ENCODE measurements around the gene NKX2-2. TPM values are rescaled to one million over a fixed set of nuclear protein-coding genes. Genes with fewer than 3 reads are reported as not detected.

Gene NKX2-2
- total RNA-seq, 1 experiment from 2014 or later = not detected

DNA sequence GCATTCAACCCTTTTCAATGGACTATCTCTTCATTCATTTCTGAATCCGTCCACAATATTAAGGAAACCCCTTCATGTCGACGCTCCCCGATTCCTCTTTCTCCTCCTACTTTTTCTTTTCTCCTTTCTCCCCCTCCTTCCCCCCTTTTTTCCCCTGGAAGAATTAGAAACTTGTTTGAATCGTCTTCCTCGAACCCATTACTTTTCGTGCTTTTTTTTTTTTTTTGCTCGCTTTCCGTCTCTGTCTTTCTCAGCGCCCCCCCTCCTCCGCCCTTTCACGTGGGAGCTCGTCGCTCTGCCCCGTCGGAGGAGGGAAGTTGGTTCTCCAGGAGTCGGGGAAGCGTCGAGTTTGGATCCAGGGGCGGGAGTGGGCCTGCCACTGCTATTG lies 2.3 kb upstream of the NKX2-2 start:
- TF ChIP-seq, protein P1, sequence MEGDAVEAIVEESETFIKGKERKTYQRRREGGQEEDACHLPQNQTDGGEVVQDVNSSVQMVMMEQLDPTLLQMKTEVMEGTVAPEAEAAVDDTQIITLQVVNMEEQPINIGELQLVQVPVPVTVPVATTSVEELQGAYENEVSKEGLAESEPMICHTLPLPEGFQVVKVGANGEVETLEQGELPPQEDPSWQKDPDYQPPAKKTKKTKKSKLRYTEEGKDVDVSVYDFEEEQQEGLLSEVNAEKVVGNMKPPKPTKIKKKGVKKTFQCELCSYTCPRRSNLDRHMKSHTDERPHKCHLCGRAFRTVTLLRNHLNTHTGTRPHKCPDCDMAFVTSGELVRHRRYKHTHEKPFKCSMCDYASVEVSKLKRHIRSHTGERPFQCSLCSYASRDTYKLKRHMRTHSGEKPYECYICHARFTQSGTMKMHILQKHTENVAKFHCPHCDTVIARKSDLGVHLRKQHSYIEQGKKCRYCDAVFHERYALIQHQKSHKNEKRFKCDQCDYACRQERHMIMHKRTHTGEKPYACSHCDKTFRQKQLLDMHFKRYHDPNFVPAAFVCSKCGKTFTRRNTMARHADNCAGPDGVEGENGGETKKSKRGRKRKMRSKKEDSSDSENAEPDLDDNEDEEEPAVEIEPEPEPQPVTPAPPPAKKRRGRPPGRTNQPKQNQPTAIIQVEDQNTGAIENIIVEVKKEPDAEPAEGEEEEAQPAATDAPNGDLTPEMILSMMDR (IDR thresholded peaks at IDR 0.05; ENCODE audit: insufficient read depth in 1 of 2, low read depth in 1 of 2, low read length in 1 of 2, severe bottlenecking in 1 of 2, unreplicated experiment in 1 of 2) = no peak
- POLR2A ChIA-PET = no interaction called here
- Histone ChIP-seq H3K9me3 (no peaks in the 10 kb centered on the region; the same call in 1 of the 2 replicates), H3K36me3 (ENCODE audit: control insufficient read depth, insufficient read depth, low read length) (no peaks in the 10 kb centered on the region), H3K4me1 (peaks cover under 1% of the 10 kb centered on the region; the same call in 1 of the 2 replicates), H3K4me3 (ENCODE audit: low read depth, low read length) (no peak overlapping the region), H3K27me3 (replicated peaks; ENCODE audit: control insufficient read depth, insufficient read depth, low read length) (peaks cover under 1% of the 10 kb centered on the region)
- Mint-ChIP-seq H3K9me3 (ENCODE audit: unreplicated experiment) (no peaks in the 10 kb centered on the region), H3K4me3 (ENCODE audit: unreplicated experiment) (peak overlapping the region; percentile 38), H3K4me1 (ENCODE audit: low read depth, unreplicated experiment) (no peaks in the 10 kb centered on the region), H3K36me3 (ENCODE audit: insufficient read depth, unreplicated experiment) (no peaks in the 10 kb centered on the region), H3K27ac (ENCODE audit: unreplicated experiment) (no peak overlapping the region), H3K27me3 (ENCODE audit: insufficient read depth, unreplicated experiment) (peaks cover 36% of the 10 kb centered on the region)
- no peak for DNase-seq
- no TSS peak for BruUV-seq (replicated peaks)
- intact Hi-C loops (cut with micrococcal nuclease; ENCODE audit: unreplicated experiment) = no loop called here
- CTCF ChIA-PET = interaction anchor here (0.7 kb wide), 1 partner anchor 743 kb away, joined by 5 read pairs; no protein-coding TSS in a partner anchor

DNA sequence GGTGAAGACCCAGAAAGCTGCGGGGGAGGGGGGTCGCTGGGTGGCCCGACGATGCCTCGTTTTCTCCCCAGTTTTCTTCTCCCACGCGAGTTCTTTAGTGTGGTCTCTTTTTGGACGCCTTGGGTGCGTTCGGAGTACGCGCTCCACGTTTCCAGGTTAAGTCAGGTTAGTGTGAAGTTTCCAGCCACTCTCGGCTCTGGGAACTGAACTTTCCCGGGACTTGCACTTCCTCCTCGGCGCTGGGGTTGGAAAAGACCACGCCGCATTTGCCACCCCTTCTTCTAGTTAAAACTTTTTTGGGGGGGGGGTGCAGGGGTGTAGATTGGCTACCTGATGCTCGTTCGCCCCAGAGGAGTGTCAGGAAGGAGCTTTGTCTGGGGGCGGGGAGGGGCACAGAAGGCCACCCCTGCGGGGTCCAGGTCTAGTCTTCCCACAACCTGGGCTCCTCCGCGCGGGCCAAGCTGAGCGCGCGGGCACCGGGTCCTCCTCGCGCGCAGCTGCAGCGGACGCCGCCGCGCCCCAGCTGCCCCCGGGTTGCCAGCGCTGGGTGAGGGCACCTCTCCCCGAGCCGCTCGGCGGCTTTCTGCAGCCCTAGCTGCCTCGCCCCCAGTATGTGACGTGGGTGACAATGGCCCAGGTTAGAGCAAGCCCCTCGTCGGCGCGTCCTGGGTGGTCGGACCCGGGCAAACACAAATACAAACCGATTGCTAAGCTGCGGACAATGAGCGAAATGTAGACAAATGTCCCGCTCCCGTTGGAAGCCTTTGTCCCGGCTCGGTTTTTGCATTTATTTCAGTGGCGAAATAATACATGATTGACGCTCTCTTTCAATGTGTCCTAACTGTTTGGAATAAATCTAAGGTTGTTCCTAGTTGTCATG lies 1.7 kb upstream of the NKX2-2 start:
- Mint-ChIP-seq H3K4me1 (ENCODE audit: low read depth, unreplicated experiment) (no peaks in the 10 kb centered on the region), H3K27ac (ENCODE audit: unreplicated experiment) (no peak overlapping the region), H3K9me3 (ENCODE audit: unreplicated experiment) (no peaks in the 10 kb centered on the region), H3K27me3 (ENCODE audit: insufficient read depth, unreplicated experiment) (peaks cover 30% of the 10 kb centered on the region), H3K36me3 (ENCODE audit: insufficient read depth, unreplicated experiment) (no peaks in the 10 kb centered on the region), H3K4me3 (ENCODE audit: unreplicated experiment) (peak overlapping the region; percentile 58)
- H3K27me3 ChIP-seq (replicated peaks; ENCODE audit: control insufficient read depth, insufficient read depth, low read length) = no peaks in the 10 kb centered on the region; the same call in 1 of the 2 replicates
- no peaks in the 10 kb centered on the region for H3K36me3 ChIP-seq (ENCODE audit: control insufficient read depth, insufficient read depth, low read length)
- H3K9me3 ChIP-seq = no peaks in the 10 kb centered on the region; the same call in 1 of the 2 replicates
- TF ChIP-seq, protein P1 (IDR thresholded peaks at IDR 0.05; ENCODE audit: insufficient read depth in 1 of 2, low read depth in 1 of 2, low read length in 1 of 2, severe bottlenecking in 1 of 2, unreplicated experiment in 1 of 2) = no peak
- ChIA-PET POLR2A (no interaction called here), CTCF (interaction anchor here (0.6 to 0.8 kb wide), 3 partner anchors 10 to 762 kb away, joined by 3 to 6 read pairs (median 3); no protein-coding TSS in a partner anchor)
- no peak for DNase-seq
- BruUV-seq (replicated peaks) = no TSS peak
- intact Hi-C loops (cut with micrococcal nuclease; ENCODE audit: unreplicated experiment) = no loop called here
- no peaks in the 10 kb centered on the region for H3K4me1 ChIP-seq
- no peak overlapping the region for H3K4me3 ChIP-seq (ENCODE audit: low read depth, low read length)

GRCh38 chr20:21514553-21515251 lies 838 bp upstream of the NKX2-2 start:
- no peaks in the 10 kb centered on the region for H3K36me3 ChIP-seq (ENCODE audit: control insufficient read depth, insufficient read depth, low read length)
- no TSS peak for BruUV-seq (replicated peaks)
- TF ChIP-seq, protein P1 (IDR thresholded peaks at IDR 0.05; ENCODE audit: insufficient read depth in 1 of 2, low read depth in 1 of 2, low read length in 1 of 2, severe bottlenecking in 1 of 2, unreplicated experiment in 1 of 2) = no peak
- H3K36me3 Mint-ChIP-seq (ENCODE audit: insufficient read depth, unreplicated experiment) = no peaks in the 10 kb centered on the region
- H3K4me1 Mint-ChIP-seq (ENCODE audit: low read depth, unreplicated experiment) = no peaks in the 10 kb centered on the region
- peak in 1 of 2 experiments; percentile 10 for DNase-seq
- no peak overlapping the region for H3K27ac Mint-ChIP-seq (ENCODE audit: unreplicated experiment)
- H3K4me3 ChIP-seq (ENCODE audit: low read depth, low read length) = peak overlapping the region; percentile 22
- no peaks in the 10 kb centered on the region for H3K9me3 Mint-ChIP-seq (ENCODE audit: unreplicated experiment)
- no peaks in the 10 kb centered on the region for H3K4me1 ChIP-seq
- H3K4me3 Mint-ChIP-seq (ENCODE audit: unreplicated experiment) = peak overlapping the region; percentile 58
- no peaks in the 10 kb centered on the region; the same call in 1 of the 2 replicates for H3K9me3 ChIP-seq
- no peaks in the 10 kb centered on the region; the same call in 1 of the 2 replicates for H3K27me3 ChIP-seq (replicated peaks; ENCODE audit: control insufficient read depth, insufficient read depth, low read length)
- POLR2A ChIA-PET = no interaction called here
- intact Hi-C loops (cut with micrococcal nuclease; ENCODE audit: unreplicated experiment) = no loop called here
- peaks cover 24% of the 10 kb centered on the region for H3K27me3 Mint-ChIP-seq (ENCODE audit: insufficient read depth, unreplicated experiment)
- CTCF ChIA-PET = interaction anchor here (0.6 to 0.8 kb wide), 3 partner anchors 9 to 761 kb away, joined by 3 to 6 read pairs (median 3); no protein-coding TSS in a partner anchor
